NB4 (cell line): ENCODE data around the gene CRYZL1.
A peak's percentile ranks its signal among the peaks of the same experiment; 100 is the strongest.
"Not testable (repeated sequence)": the region's sequence is repeated elsewhere in the genome, so short reads cannot be mapped to it uniquely, and the experiment has no call there.

ENCODE experiments used
- DNase-seq: peaks from one replicate; pipeline ENCODE4 v3.0.0; 2010; ENCODE audit warnings: low read depth
- H3K4me3 ChIP-seq: one replicate; pipeline ENCODE4 v1.5.1; 2011; ENCODE audit warnings: mild to moderate bottlenecking, low read depth, low read length, moderate library complexity
- MYC ChIP-seq: IDR thresholded peaks from 2 replicates; pipeline ENCODE4 v1.6.1; 2011; ENCODE audit warnings: low read depth, low read length
- POLR2A ChIP-seq: IDR thresholded peaks from 2 replicates; pipeline ENCODE4 v1.6.1; 2011; ENCODE audit warnings: mild to moderate bottlenecking; ENCODE audit not compliant: insufficient read length; ENCODE audit errors: extremely low read depth
- TF ChIP-seq, protein P1 (sequence below): IDR thresholded peaks from 2 replicates; pipeline ENCODE4 v1.6.1; 2011; ENCODE audit warnings: low read depth, low read length
- TF ChIP-seq, protein P2 (sequence below): IDR thresholded peaks from one replicate; pipeline ENCODE4 v1.5.1; 2012; ENCODE audit warnings: low read depth, low read length

CRYZL1 gene

DNA sequence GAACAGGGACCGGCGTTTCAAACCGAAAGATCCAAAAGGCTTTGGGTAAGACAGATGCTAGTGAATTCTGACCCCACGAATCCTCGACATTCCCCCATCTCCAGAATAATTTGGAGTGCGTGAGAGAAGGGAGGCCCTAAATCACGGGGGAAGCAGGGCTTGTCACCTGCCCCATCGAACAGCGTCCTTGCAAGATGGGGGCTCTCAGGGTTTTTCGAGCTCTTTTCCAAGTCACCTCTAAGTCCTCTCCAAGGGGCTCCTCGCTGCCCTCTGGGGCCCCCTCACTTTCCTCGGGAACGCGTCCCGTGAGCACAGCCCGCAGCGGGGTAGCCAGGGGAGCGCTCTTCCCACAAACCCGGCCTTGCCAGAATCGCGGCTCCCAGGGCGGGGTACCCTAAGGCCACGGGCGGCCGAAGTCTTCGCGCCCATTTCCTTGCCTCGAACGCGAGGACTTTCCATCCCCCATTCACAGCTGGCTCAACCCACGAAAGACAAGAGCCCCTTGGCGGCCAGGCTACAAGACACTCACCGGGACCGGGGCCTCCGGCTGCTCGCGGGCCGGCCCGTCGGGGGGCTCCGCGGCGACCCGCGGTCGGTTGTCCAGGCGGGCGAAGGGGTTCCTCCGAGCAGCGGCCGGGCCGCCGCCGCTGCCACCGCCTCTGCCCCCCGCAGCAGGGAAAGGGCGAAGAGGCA lies 53.6 kb downstream of the CRYZL1 start:
- H3K4me3 ChIP-seq: peak overlapping the region; percentile 72
- TF ChIP-seq POLR2A (no peak), MYC (no peak)
- TF ChIP-seq, protein P1, sequence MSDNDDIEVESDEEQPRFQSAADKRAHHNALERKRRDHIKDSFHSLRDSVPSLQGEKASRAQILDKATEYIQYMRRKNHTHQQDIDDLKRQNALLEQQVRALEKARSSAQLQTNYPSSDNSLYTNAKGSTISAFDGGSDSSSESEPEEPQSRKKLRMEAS: no peak
- TF ChIP-seq, protein P2, sequence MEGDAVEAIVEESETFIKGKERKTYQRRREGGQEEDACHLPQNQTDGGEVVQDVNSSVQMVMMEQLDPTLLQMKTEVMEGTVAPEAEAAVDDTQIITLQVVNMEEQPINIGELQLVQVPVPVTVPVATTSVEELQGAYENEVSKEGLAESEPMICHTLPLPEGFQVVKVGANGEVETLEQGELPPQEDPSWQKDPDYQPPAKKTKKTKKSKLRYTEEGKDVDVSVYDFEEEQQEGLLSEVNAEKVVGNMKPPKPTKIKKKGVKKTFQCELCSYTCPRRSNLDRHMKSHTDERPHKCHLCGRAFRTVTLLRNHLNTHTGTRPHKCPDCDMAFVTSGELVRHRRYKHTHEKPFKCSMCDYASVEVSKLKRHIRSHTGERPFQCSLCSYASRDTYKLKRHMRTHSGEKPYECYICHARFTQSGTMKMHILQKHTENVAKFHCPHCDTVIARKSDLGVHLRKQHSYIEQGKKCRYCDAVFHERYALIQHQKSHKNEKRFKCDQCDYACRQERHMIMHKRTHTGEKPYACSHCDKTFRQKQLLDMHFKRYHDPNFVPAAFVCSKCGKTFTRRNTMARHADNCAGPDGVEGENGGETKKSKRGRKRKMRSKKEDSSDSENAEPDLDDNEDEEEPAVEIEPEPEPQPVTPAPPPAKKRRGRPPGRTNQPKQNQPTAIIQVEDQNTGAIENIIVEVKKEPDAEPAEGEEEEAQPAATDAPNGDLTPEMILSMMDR: no peak
- peak; percentile 62 for DNase-seq

DNA sequence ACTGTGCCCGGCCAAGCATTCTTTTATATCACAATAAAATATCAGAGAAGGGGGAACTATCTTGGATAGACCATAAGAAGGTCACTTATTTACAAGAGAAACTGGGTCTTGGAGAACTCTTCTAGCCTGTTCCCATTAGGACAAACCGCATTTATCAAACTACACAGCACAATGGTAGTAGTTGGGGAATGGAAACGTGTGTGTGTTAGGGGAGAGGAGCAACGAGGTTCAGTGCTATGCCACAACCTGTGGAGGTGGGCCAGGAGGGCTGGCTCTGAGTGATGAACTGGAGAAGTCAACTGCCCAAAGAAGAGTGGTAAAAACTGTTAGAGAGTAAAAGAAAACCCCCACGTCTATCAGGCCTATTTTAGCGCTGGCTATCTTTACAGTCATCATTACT lies 54.6 kb downstream of the CRYZL1 start:
- no peak for DNase-seq
- TF ChIP-seq MYC (no peak), POLR2A (no peak)
- TF ChIP-seq, protein P2: no peak
- TF ChIP-seq, protein P1: no peak
- peak overlapping the region; percentile 72 for H3K4me3 ChIP-seq

DNA sequence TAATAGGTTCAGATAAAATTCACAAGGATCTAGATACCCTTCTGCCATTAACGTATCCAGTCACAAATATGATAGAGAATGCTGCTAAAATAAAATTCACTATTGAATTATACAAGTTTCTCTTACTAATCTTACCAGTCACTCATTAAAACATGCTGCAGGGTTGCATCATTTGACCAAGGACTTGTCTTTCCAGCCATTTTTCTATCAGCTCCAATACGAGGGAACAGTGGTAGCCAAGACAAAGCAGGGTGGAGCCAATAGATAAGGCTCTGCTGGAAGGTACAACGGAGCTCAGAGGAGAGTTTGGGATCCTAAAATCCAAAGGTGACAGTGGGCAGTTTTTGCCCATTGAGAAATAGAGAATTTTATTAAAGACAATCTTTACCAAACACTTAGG lies 57.1 kb downstream of the CRYZL1 start:
- no peak overlapping the region for H3K4me3 ChIP-seq
- DNase-seq: no peak
- TF ChIP-seq, protein P1: no peak
- TF ChIP-seq MYC (no peak), POLR2A (no peak)
- TF ChIP-seq, protein P2: no peak

DNA sequence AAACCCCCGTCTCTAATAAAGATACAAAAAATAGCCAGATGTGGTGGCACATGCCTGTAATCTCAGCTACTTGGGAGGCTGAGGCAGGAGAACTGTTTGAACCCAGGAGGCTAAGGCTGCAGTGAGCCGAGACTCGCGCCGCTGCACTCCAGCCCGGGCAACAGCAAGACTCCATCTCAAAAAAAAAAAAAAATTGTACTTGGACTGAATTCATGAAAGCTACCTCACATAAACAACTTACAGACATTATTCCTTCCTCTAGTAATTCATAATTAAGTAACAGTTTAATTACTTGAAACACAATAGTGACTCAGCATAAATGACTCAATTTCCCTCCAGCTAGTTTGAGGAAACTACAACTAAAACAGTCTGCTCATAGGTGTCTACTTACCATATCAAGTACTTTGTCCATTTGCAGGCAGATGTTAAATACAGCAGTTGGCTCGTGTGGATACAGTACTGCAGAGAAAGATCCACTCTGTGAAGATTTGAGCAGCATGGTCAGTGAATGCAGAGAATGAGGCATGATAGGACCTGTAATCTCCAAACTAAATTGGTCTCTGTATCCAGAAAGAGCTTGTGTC lies 62.5 kb downstream of the CRYZL1 start:
- H3K4me3 ChIP-seq: no peak overlapping the region
- TF ChIP-seq, protein P2: no peak
- TF ChIP-seq POLR2A (no peak), MYC (no peak)
- TF ChIP-seq, protein P1: no peak
- peak; percentile 52 for DNase-seq

DNA sequence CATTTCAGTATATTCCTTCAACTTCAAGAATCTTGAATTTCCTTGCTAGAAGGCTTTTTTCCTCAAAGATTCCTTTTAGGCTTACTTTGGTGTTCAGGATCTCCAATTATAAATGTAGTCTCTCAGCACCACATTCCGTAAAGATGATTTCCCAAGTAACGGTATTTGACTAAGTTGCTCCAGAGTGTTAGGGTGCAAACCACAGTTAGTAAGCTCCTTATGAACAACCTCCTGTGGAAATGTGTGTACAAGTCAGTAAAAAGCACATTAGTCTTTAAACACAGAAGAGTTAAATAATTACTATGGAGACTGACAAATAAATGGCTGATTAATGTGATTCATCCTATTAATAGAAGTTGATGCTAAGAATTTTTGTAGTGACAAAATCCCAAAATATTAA lies 63.3 kb downstream of the CRYZL1 start:
- H3K4me3 ChIP-seq: no peak overlapping the region
- TF ChIP-seq, protein P2: no peak
- TF ChIP-seq, protein P1: no peak
- no peak for TF ChIP-seq MYC
- DNase-seq: no peak

DNA sequence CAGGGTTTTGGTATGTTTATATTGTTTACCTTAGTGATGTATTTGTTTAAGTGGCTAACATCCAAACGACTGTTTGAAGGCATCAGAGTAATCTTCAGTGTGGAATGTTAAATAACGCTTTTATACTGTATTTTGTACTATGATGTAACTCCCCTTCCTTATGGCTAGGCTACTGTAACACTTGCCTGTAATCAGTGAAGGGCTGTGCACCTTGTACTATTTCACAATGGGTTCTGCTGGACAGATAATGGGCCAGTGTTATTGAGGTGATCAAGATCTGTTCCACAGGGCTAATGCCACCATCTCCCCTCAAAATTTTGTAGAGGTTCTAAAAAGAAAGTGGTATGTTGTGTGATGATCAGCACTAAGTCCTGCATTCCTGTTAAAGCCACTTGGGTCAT lies 64.8 kb downstream of the CRYZL1 start:
- not testable (repeated sequence) for DNase-seq, H3K4me3 ChIP-seq
